Measurements from ENCODE around the gene GNAQ.

GRCh38 chr9:77953590-77953989 lies 78.0 kb downstream of the GNAQ start:
- no peak for TF ChIP-seq POLR2A (IDR thresholded peaks at IDR 0.05; ENCODE audit: low read length)
- TF ChIP-seq NPAS2 (CRISPR knock-in tag; IDR thresholded peaks at IDR 0.05; ENCODE audit: borderline replicate concordance): no peak
- no peak for TF ChIP-seq EP300 (IDR thresholded peaks at IDR 0.05)
